Measurements from ENCODE around the gene ZDHHC11.
"Not testable (repeated sequence)": the region's sequence is repeated elsewhere in the genome, so short reads cannot be mapped to it uniquely, and the experiment has no call there.

ZDHHC11 gene

DNA sequence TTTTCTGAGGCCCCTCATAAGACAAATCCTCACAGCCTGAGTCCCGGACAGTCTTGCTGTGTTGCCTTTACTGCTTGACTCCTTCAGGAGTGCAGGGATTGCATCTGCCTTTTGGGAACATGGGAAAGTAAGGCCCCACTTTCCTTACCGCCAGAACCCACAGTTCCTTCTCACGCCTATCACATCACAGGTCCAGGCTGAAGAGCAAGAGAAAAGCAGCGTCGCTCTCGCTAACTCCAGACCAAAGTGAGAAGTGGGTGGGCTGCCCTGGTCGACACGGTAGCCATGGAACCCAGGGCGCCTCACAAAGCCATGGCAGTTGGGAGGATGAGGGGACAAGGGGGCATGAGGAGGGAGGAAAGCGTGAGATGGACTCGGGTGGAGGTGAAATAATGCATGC, 7.9 kb upstream of the ZDHHC11 start:
- no peak for DNase-seq (ENCODE audit: low read depth)

DNA sequence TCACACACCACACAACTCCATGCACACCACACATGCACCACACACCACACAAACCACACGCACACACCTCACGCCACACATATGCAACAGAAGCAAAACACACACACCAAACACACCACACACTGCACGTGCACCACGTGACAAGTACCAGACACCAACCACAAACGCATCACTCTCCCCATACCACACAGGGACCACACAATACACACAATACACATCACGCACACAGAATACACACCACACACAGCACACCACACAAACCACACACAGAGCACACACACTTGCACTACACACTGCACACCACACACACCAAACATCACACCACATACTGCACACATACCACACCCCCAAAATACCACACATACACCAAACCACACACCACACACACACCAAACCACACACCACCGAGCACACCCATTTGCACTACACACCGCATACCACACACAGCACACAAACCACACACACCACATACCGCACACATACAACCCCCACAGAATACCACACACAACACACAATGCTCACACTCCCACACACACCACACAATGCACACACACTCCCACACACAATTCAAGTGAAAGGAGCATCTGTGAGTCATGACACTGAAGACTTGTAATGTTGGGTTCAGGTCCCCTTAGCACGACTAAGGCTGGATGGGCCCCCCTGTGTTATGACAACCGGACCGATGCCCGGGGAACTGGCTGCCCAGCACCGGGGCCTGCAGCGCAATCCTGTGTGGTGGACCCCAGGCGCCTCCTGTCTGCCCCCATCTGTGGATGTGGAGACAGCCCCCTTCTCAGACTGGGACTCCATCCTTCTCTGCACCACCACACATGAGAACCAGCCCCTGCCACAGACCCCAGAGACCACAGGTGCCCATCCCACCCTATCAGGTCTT, 6.0 kb upstream of the ZDHHC11 start:
- no peak for DNase-seq (ENCODE audit: low read depth)

DNA sequence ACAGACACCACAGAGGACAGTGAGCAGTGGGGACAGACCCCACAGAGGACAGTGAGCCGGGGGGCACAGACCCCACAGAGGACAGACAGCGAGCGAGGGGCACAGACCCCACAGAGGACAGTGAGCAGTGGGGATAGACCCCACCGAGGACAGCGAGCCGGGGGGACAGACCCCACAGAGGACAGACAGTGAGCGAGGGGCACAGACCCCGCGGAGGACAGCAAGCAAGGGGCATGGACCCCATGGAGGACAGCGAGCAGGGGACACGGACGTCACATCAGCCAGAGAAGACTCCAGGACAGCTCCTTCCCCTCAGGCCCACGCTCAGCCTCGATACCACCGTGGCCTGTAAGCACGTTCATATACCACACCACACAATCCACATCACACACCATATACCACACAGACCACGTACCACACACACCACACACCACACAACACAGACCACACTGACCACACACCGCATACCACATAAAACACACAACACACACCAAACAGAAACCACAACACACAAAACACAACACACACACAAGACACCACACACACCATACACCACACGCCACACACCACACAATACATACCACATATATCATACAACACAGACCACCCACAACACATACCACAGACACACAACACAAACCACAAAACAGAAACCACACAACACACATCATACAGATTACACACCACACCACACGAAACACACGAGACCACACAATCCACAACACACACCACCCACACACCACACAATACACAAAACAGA, 5.2 kb upstream of the ZDHHC11 start:
- DNase-seq (ENCODE audit: low read depth), result no peak

DNA sequence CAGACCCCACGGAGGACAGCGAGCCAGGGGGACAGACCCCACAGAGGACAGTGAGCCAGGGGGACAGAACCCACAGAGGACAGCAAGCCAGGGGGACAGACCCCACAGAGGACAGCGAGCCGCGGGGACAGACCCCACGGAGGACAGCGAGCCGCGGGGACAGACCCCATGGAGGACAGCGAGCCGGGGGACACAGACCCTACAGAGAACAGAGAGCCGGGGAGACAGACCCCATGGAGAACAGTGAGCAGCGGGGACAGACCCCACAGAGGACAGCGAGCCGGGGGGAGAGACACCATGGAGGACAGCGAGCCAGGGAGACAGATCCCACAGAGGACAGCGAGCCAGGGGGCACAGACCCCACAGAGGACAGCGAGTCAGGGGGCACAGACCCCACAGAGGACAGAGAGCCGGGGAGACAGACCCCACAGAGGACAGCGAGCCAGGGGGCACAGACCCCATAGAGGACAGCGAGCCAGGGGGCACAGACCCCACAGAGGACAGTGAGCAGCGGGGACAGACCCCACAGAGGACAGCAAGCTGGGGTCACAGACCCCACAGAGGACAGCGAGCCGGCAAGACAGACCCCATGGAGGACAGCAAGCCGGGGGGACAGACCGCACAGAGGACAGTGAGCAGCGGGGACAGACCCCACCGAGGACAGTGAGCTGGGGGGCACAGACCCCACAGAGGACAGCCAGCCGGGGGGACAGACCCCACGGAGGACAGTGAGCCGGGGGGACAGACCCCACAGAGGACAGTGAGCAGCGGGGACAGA, 4.4 kb upstream of the ZDHHC11 start:
- no peak for DNase-seq (ENCODE audit: low read depth)

DNA sequence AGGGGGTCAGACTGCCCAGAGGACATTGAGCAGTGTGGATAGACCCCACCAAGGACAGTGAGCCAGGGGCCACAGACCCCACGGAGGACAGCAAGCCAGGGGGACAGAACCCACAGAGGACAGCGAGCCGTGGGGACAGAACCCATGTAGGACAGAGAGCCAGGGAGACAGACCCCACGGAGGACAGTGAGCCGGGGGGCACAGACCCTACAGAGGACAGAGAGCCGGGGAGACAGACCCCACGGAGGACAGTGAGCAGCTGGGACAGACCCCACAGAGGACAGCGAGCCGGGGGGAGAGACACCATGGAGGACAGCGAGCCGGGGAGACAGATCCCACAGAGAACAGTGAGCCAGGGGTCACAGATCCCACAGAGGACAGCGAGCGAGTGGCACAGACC, 3.4 kb upstream of the ZDHHC11 start:
- DNase-seq (ENCODE audit: low read depth), result no peak

DNA sequence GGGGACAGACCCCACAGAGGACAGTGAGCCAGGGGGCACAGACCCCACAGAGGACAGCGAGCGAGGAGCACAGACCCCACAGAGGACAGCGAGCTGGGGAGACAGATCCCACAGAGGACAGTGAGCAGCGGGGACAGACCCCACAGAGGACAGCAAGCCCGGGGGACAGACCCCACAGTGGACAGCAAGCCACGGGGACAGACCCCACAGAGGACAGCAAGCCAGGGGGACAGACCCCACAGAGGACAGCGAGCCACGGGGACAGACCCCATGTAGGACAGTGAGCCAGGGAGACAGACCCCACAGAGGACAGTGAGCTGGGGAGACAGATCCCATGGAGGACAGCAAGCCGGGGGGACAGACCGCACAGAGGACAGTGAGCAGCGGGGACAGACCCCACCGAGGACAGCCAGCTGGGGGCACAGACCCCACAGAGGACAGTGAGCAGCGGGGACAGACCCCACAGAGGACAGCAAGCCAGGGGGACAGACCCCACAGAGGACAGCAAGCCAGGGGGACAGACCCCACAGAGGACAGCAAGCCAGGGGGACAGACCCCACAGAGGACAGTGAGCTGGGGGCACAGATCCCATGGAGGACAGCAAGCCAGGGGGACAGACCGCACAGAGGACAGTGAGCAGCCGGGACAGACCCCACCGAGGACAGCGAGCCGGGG, 2.8 kb upstream of the ZDHHC11 start:
- DNase-seq (ENCODE audit: low read depth), result not testable (repeated sequence)

DNA sequence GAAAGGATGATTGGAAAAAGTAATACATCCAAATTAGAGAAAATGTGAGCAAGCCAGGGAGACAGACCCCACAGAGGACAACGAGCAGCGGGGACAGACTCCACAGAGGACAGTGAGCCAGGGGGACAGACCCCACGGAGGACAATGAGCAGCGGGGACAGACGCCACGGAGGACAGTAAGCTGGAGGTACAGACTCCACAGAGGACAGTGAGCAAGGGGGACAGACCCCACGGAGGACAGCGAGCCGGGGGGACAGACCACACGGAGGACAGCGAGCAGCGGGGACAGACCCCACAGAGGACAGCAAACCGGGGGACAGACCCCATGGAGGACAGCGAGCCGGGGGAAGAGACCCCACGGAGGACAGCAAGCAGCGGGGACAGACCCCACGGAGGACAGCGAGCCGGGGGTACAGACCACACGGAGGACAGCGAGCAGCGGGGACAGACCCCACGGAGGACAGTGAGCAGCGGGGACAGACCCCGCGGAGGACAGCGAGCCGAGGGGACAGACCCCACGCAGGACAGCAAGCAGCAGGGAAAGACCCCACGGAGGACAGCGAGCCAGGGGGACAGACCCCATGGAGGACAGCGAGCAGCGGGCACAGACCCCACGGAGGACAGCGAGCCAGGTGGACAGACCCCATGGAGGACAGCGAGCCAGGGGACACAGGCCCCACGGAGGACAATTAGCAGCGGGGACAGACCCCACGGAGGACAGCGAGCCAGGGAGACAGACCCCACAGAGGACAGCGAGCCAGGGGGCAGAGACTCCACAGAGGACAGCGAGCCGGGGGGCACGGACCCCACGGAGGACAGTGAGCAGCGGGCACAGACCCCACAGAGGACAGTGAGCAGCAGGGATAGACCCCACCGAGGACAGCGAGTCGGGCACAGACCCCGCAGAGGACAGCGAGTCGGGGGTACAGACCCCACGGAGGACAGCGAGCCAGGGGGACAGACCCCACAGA, 1.9 kb upstream of the ZDHHC11 start:
- DNase-seq (ENCODE audit: low read depth), result no peak

DNA sequence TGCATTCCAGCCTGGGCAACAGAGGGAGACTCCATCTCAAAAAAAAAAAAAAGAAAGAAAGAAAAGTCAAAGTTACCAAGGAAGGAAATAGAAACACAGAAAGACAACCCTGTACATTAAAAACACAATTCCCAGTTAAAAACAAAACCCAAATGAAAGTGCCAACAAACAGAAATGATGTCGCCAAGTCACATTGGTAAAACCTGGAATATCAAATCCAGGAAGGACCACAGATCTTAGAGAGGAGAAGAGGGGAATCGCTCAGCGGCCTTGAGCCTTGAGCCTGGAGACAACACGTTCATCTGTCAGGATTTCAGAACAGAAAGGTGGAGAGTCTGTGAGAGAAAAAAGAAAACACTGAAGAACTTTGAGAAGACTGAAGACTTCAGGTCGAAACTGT, 1.2 kb upstream of the ZDHHC11 start:
- no peak for DNase-seq (ENCODE audit: low read depth)

DNA sequence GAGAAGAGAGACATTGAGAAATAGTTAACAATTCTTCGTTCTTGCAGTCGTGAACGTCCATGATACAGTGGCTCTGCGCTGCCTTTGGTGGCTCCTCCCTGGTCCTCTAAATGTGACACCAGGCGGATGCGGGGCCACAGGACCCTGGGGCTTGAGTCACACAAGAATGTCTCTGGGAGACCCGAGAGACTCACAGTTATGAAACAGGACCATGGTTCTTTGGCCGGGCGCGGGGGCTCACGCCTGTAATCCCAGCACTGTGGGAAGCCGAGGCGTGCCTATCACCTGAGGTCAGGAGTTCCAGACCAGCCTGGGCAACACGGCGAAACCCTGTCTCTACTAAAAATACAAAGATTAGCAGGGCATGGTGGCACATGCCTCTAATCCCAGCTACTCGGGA, 767 bp upstream of the ZDHHC11 start:
- DNase-seq (ENCODE audit: low read depth), result no peak

DNA sequence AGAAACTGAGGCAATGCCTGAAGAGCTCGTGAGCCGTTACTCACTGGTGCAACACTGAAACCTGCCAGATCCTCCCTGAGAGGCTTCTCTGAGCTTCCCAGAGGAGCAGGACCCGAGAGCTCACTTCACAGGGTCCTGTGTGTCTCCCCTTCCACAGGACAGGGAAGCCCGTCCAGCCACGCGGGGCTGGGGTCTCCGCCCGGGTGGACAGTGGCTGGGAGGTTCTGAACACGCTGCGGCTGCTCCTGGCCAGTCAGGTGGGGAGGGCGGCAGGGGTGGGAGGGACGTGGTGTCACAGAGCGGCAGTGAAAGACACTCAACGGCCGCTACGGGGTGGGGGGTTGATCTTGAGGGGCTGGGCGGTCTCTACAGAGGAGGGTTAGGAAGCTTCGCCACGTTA, 290 bp upstream of the ZDHHC11 start:
- no peak for DNase-seq (ENCODE audit: low read depth)

DNA sequence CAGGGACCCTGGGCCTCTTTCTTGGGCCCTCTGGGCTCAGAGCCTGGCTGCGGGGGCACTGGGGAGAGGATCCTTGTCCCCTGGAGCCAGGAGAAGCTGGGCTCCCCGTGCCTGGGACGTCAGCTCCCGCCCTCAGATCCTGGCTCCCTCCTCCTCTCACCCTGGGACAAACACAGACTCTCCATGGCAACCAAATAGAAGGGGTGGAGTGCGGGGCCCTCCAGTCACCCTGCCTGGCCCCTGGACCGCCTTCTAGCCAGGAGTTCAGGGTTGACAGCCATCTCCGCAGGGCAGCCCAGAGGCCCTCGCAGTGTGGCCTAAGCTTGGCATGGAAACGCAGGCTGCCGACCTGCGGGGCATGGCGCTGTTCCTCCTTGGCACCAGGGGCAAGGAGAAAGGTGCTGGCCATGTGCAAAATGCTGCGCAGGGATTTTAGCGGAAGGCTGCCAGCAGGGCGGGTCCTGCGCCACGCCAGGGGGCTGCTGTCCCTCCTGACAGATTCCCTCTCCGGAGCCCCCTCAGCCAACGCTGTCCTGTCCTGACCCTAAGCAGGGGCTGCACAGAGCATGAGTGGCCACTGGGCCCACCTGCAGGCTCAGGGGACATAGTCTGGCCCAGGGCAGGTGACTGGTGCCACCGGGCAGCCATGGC, 1.0 kb downstream of the ZDHHC11 start:
- no peak for DNase-seq (ENCODE audit: low read depth)

DNA sequence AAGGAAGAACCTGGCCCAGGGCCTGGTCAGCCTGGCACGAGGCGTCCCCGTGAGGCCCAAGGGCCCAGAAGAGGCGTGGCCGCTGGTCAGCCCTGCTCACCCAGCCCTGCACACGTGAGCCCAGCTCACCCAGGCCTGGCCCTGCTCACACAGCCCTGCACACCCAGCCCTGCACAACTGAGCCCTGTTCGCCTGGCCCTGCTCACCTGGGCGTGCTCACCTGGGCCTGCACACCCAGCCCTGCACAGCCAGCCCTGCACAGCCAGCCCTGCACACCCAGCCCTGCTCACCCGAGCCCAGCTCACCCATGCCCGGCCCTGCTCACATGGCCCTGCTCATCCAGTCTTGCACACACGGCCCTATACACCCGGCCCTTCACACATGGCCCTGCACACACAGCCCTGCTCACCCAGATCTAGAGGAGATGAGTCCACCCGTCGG, 2.1 kb downstream of the ZDHHC11 start:
- no peak for DNase-seq (ENCODE audit: low read depth)

DNA sequence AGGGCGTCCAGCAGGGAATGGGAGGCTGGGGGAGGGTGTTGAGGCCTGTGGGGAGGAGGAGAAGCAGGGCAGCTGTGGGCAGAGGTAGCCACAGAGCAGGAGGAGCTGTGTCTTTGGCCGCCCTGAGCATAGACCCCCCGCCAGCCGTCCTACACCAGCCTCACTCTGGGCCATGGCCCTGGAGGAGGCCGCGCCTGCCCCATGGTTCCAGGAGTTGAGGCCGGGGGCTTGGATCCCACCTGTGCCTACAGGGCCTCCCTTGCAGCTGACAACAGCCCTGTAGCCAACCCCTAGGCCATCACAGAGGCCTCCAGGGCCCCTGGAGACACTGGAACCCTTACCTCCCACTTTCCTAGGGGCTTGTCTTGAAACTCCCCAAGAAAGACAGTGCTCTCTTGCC, 3.0 kb downstream of the ZDHHC11 start:
- not testable (repeated sequence) for DNase-seq (ENCODE audit: low read depth)

DNA sequence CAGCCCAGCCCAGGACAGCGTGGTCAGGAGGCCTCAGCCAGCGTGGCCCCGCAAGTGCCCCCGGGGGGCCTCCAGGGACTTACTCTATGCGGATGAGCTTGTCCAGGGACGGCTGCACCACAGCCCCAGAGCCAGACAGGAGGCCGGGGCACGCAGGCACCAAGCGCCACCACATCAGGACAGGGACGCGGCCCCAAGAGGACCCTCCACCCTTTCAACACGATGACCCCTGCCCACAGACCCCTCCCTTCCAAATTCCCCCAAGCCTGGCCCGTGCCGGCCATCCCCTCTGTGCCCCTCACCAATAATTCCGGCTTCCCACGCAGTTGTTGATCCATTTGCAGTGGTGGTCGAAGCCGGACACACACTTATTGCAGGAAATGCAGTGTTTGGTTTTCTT, 3.6 kb downstream of the ZDHHC11 start:
- not testable (repeated sequence) for DNase-seq (ENCODE audit: low read depth)

DNA sequence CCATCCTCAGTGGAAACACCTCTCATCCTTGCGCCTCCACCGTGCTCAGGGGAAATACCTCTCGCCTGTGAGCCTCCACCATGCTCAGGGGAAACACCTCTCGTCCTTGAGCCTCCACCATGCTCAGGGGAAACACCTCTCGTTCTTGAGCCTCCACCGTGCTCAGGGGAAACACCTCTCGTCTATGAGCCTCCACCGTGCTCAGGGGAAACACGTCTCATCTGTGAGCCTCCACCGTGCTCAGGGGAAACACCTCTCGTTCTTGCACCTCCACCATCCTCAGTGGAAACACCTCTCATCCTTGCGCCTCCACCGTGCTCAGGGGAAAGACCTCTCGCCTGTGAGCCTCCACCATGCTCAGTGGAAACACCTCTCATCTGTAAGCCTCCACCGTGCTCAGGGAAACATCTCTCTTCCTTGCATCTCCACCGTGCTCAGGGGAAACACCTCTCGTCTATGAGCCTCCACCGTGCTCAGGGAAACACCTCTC, 4.1 kb downstream of the ZDHHC11 start:
- not testable (repeated sequence) for DNase-seq (ENCODE audit: low read depth)

DNA sequence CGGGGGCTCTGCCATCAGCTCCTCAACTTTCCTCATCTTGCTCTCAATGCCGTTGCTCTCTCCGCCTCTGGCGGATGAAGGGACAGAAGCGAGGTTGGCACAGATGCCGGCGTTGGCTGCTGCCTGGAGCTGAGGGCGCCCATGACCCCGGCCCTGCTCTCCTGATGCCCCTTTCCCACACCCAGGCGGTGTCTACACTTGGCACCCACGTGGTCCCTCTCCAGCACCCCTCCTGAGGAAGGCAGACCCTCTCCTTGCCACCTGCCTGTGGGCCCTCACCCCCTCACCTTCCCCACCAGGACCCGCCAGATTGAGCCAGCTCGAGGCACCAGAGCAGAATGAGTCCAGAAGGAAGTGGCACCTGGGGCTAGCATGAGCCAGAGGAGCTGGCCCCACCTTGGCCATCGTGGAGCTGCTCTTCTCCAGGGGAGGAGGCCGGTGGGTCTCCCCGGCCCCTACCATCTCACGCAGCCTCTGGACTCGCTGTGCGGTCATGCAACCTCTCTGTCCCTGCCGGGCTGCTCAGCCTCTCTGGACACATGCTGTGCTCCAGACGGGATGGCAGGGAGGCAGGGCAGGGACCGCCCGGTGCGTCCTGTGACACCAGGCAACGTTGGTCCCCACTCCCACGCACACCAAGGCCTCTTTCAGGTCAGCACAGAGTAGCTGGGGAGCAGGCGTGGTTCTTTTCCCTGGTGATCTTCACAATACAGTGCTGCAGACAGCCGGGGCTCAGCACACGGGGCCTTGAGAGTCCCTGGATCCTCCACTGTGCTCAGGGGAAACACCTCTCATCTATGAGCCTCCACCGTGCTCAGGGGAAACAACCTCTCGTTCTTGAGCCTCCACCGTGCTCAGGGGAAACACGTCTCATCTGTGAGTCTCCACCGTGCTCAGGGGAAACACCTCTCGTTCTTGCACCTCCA, 4.8 kb downstream of the ZDHHC11 start:
- DNase-seq (ENCODE audit: low read depth), result not testable (repeated sequence)

DNA sequence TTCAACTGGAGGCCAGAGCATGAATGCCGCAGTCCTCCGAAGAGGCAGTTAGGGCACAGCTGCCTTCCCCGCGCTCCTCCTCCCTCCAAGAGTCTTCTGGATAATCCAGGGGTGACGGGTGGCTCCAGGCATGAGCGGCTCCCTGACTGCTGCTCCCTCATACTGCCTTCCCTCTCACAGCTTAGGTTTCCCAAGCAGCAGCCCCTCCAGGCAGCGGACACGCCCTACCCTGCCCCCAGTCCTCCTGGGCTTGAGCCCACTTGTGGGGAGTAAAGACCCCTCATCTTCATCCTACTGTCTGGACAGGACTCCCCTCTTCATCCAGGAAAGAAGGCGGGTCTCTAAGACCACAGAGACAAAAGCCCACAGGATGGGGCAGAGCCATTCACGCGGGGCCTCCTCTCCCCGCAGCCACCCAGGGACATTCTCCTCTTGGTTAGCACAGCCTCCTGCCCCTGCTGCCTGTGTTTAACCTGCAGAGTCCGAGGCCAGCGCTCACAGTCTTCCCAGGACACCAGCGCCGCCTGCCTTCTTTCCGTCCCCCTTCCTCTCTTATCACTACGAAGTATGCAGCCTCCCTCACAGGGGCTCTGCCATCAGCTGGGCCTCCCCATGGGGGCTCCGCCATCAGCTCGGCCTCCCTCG, 5.6 kb downstream of the ZDHHC11 start:
- DNase-seq (ENCODE audit: low read depth), result not testable (repeated sequence)

DNA sequence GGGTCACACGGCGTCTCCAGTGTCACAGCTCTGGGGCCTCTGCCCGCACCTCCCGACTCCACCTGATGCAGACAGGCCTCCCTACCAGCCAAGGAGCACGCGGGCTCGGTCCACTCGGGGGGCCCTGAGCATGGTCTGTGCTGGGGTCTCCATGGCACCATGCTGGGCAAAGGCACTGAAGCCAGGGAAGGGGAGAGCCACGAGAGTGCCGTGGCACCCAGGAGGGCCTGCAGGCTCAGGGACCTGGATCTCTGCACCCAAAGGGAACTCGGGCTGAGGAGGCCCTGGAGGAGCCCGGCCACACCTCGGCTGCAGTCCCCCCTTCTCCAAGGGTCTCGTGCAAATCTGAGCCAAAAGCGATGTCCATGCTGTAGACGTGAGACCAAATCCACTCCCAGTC, 6.4 kb downstream of the ZDHHC11 start:
- not testable (repeated sequence) for DNase-seq (ENCODE audit: low read depth)
